ENCODE data around the gene ACTL7A.
"Not testable (repeated sequence)": the region's sequence is repeated elsewhere in the genome, so short reads cannot be mapped to it uniquely, and the experiment has no call there.

The ACTL7A gene

GRCh38 chr9:108883085-108883484 is 21.0 kb downstream of the ACTL7A start:
- Histone ChIP-seq H3K4me1 (ENCODE audit: insufficient read depth, low read length) (no peaks in the 10 kb centered on the region), H3K36me3 (ENCODE audit: insufficient read depth, low read length) (peaks cover 61% of the 10 kb centered on the region), H3K9ac (ENCODE audit: low read length) (no peak overlapping the region)

DNA sequence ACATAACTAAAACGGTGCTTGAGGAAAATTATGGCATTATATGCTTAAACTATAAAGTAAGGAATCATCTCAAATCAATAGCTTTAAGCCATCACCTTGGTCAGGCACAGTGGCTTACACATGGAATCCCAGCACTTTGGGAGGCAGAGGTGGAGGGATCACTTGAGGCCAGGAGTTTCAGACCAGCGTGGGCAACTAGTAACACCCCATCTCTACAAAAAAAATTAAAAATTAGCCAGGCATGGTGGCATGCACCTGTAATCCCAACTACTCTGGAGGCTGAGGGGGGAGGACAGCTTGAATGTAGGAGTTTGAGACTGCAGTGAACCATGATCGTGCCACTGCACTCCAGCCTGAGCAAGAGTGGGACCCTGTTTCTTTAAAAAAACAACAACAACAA is 22.6 kb downstream of the ACTL7A start:
- peaks cover 58% of the 10 kb centered on the region for H3K36me3 ChIP-seq (ENCODE audit: insufficient read depth, low read length)
- H3K4me3 ChIP-seq (ENCODE audit: low read depth in 1 of 2, low read length in 2 of 2) = no peak overlapping the region
- no peaks in the 10 kb centered on the region for H3K4me1 ChIP-seq (ENCODE audit: insufficient read depth, low read length)
- no peak overlapping the region for H3K27ac ChIP-seq (ENCODE audit: low read depth, low read length)
- no peaks in the 10 kb centered on the region for H3K27me3 ChIP-seq (ENCODE audit: control insufficient read depth in 1 of 2, insufficient read depth in 2 of 2, low read length in 2 of 2)
- H3K9ac ChIP-seq (ENCODE audit: low read length) = no peak overlapping the region
- no peaks in the 10 kb centered on the region for H3K9me3 ChIP-seq (ENCODE audit: low read length)

More at GRCh38 chr9:108883085-108883484, 21.0 kb downstream of the ACTL7A start:
- Histone ChIP-seq H3K4me3 (ENCODE audit: low read depth in 1 of 2, low read length in 2 of 2) (no peak overlapping the region), H3K27ac (ENCODE audit: low read depth, low read length) (no peak overlapping the region), H3K9me3 (ENCODE audit: low read length) (no peaks in the 10 kb centered on the region), H3K27me3 (ENCODE audit: control insufficient read depth in 1 of 2, insufficient read depth in 2 of 2, low read length in 2 of 2) (no peaks in the 10 kb centered on the region)

DNA sequence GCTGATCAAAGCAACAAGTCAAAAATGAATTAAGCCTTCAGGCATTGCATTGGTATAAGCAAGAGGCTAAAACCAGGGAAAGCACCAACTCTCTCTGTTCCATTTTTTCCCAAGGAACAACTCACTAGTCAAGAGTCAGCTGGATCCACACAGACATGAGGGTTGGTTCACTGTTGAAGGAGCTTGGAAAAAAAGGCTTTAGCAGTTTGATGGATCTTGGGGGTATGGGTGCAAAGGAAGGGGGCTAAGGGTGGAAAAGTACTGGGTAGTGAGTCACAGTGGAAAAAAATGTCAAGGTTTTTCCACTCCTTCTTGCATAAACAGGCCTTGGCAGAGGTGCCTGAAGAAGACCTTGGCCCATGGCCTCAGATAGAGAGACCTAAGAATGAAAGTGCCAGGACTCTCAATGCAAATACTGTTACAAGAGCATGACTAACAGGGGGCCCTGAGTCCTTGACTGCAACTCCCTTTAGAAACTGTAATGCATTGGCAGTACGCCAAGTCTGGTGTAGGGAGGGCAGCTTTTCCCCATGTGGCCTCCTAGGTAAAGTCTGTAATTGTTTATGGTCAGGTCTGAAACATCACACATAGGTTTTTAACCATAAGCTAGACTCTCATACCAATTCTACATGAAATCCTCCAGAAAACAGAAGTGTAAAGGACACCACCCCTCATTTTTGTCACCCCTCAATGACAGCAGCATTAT is 23.7 kb downstream of the ACTL7A start:
- Histone ChIP-seq H3K9me3 (ENCODE audit: low read length) (no peaks in the 10 kb centered on the region), H3K4me1 (ENCODE audit: insufficient read depth, low read length) (no peaks in the 10 kb centered on the region), H3K27ac (ENCODE audit: low read depth, low read length) (no peak overlapping the region), H3K36me3 (ENCODE audit: insufficient read depth, low read length) (peaks cover 58% of the 10 kb centered on the region), H3K9ac (ENCODE audit: low read length) (no peak overlapping the region), H3K27me3 (ENCODE audit: control insufficient read depth in 1 of 2, insufficient read depth in 2 of 2, low read length in 2 of 2) (no peaks in the 10 kb centered on the region), H3K4me3 (ENCODE audit: low read depth in 1 of 2, low read length in 2 of 2) (no peak overlapping the region)

DNA sequence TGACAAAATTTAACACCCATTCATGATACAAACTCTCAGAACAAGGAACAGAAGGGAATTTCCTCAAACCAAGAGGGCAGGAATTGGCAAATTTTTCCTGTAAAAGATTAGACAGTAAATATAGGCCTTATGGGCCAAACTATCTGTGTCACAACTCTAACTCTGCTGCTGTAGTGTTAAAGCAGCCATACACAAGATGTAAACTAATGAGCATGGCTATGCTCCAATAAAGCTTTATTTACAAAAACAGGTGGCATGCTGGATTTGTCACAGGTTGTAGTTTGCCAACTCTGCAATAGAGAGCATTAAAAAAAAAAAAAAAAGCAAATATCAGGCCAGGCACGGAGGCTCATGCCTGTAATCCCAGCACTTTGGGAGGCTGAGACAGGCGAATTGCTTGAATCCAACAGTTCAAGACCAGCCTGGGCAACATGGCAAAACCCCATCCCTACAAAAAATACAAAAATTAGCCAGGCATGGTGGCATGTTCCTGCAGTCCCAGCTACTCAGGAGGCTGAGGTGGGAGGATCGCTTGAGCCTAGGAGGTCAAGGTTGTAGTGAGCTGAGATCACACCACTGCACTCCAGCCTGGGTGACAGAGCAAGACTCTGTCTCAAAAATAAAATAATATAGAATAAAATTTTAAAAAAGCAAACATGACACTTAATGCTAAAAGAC is 24.7 kb downstream of the ACTL7A start:
- not testable (repeated sequence) for H3K4me3 ChIP-seq (ENCODE audit: low read depth in 1 of 2, low read length in 2 of 2); H3K27me3 ChIP-seq (ENCODE audit: control insufficient read depth in 1 of 2, insufficient read depth in 2 of 2, low read length in 2 of 2); H3K9me3 ChIP-seq (ENCODE audit: low read length); H3K27ac ChIP-seq (ENCODE audit: low read depth, low read length); H3K9ac ChIP-seq (ENCODE audit: low read length); H3K4me1 ChIP-seq (ENCODE audit: insufficient read depth, low read length)
- peaks cover 59% of the 10 kb centered on the region for H3K36me3 ChIP-seq (ENCODE audit: insufficient read depth, low read length)

GRCh38 chr9:108889649-108890067 is 27.6 kb downstream of the ACTL7A start:
- peaks cover 73% of the 10 kb centered on the region for H3K36me3 ChIP-seq (ENCODE audit: insufficient read depth, low read length)
- H3K9me3 ChIP-seq (ENCODE audit: low read length) = no peaks in the 10 kb centered on the region
- H3K4me3 ChIP-seq (ENCODE audit: low read depth in 1 of 2, low read length in 2 of 2) = no peak overlapping the region
- H3K27me3 ChIP-seq (ENCODE audit: control insufficient read depth in 1 of 2, insufficient read depth in 2 of 2, low read length in 2 of 2) = no peaks in the 10 kb centered on the region
- H3K4me1 ChIP-seq (ENCODE audit: insufficient read depth, low read length) = no peaks in the 10 kb centered on the region
- no peak overlapping the region for H3K9ac ChIP-seq (ENCODE audit: low read length)
- no peak overlapping the region for H3K27ac ChIP-seq (ENCODE audit: low read depth, low read length)

DNA sequence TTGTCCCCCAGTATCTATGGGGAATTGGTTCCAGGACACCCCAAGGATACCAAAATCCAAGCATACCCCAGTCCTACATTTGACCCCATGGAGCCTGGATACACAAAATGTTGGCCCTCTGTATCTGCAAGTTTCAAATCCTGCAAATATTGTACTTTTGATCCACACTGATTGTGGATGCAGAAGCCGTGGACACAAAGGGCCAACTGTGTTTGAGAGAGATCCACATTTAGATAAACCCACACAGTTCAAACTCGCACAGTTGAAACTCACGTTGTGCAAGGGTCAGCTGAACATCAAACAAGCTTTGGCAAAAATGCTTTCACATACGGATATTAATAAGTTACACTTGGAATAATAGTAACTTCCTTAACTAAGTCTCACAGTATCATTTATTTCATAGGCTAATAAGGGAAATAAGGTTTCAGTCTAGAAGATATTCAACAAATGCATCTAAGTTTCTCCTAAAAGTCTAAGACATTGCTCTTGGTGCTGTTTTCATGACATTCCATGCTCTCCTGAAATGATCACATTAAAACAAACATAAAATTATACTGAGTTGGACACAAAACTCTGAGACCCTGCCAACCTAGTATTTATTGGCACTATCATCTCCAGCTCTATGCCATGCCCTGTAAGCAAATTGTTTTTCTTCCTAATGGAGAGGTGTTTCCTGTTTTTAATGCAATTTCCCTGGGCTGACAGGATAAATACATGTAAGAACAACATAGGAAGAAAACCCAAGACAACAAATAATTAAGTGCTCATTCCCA is 32.3 kb downstream of the ACTL7A start:
- Histone ChIP-seq H3K9ac (ENCODE audit: low read length) (no peak overlapping the region), H3K4me3 (ENCODE audit: low read depth in 1 of 2, low read length in 2 of 2) (no peak overlapping the region), H3K36me3 (ENCODE audit: insufficient read depth, low read length) (peaks cover 81% of the 10 kb centered on the region), H3K27me3 (ENCODE audit: control insufficient read depth in 1 of 2, insufficient read depth in 2 of 2, low read length in 2 of 2) (no peaks in the 10 kb centered on the region), H3K27ac (ENCODE audit: low read depth, low read length) (no peak overlapping the region), H3K4me1 (ENCODE audit: insufficient read depth, low read length) (no peaks in the 10 kb centered on the region), H3K9me3 (ENCODE audit: low read length) (no peaks in the 10 kb centered on the region)

- Histone ChIP-seq H3K27me3 (ENCODE audit: control insufficient read depth in 1 of 2, insufficient read depth in 2 of 2, low read length in 2 of 2) (no peaks in the 10 kb centered on the region), H3K36me3 (ENCODE audit: insufficient read depth, low read length) (peaks cover 75% of the 10 kb centered on the region), H3K4me1 (ENCODE audit: insufficient read depth, low read length) (no peaks in the 10 kb centered on the region), H3K9ac (ENCODE audit: low read length) (no peak overlapping the region), H3K9me3 (ENCODE audit: low read length) (no peaks in the 10 kb centered on the region), H3K4me3 (ENCODE audit: low read depth in 1 of 2, low read length in 2 of 2) (no peak overlapping the region), H3K27ac (ENCODE audit: low read depth, low read length) (no peak overlapping the region)
Measured at GRCh38 chr9:108897324-108898096, 35.4 kb downstream of the ACTL7A start.

- H3K4me1 ChIP-seq (ENCODE audit: insufficient read depth, low read length); H3K4me3 ChIP-seq (ENCODE audit: low read depth in 1 of 2, low read length in 2 of 2); H3K9me3 ChIP-seq (ENCODE audit: low read length); H3K27me3 ChIP-seq (ENCODE audit: control insufficient read depth in 1 of 2, insufficient read depth in 2 of 2, low read length in 2 of 2); H3K9ac ChIP-seq (ENCODE audit: low read length); H3K27ac ChIP-seq (ENCODE audit: low read depth, low read length): not testable (repeated sequence)
- peaks cover 75% of the 10 kb centered on the region for H3K36me3 ChIP-seq (ENCODE audit: insufficient read depth, low read length)
Measured at GRCh38 chr9:108899023-108899695, 37.1 kb downstream of the ACTL7A start.

GRCh38 chr9:108900176-108900575 is 38.1 kb downstream of the ACTL7A start:
- Histone ChIP-seq H3K9me3 (ENCODE audit: low read length) (no peaks in the 10 kb centered on the region), H3K4me3 (ENCODE audit: low read depth in 1 of 2, low read length in 2 of 2) (no peak overlapping the region), H3K27ac (ENCODE audit: low read depth, low read length) (no peak overlapping the region), H3K4me1 (ENCODE audit: insufficient read depth, low read length) (no peaks in the 10 kb centered on the region), H3K36me3 (ENCODE audit: insufficient read depth, low read length) (peaks cover 70% of the 10 kb centered on the region), H3K27me3 (ENCODE audit: control insufficient read depth in 1 of 2, insufficient read depth in 2 of 2, low read length in 2 of 2) (no peaks in the 10 kb centered on the region), H3K9ac (ENCODE audit: low read length) (no peak overlapping the region)

DNA sequence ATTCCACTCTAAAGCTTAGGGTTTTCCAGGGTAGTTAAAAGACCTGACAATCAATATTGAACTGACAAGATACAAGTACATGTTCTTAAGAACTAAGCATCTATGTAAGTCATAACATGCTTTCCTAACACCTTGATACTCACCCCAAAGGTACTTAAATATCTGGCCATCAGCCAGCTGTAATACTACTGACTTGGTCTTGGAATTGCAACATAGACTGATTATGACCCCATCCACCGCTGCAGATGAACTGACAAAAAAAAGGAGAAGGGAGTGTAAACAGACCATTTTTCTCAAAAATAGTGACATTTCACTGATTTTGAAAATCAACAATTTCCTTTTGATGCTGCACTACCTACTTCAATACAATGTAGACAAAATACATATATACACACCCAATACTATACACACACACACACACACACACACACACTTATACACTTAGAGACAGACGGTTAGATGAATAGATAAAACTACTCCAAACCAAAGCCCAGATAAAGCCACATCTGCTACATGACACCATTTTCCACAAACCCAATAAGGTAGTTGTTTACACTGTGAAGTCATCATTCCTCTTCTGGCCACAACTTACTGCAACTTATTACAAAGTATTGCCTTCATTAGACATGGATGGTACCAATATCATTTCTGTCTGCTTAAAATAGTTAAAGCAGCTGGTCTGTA is 41.5 kb downstream of the ACTL7A start:
- Histone ChIP-seq H3K9me3 (ENCODE audit: low read length) (no peaks in the 10 kb centered on the region), H3K27me3 (ENCODE audit: control insufficient read depth in 1 of 2, insufficient read depth in 2 of 2, low read length in 2 of 2) (no peaks in the 10 kb centered on the region), H3K4me3 (ENCODE audit: low read depth in 1 of 2, low read length in 2 of 2) (no peak overlapping the region), H3K27ac (ENCODE audit: low read depth, low read length) (no peak overlapping the region), H3K4me1 (ENCODE audit: insufficient read depth, low read length) (no peaks in the 10 kb centered on the region), H3K9ac (ENCODE audit: low read length) (no peak overlapping the region), H3K36me3 (ENCODE audit: insufficient read depth, low read length) (peaks cover 80% of the 10 kb centered on the region)
